ENCODE measurements around the gene GALNT12.

- peak; percentile 90 to 93 (median 91) for TF ChIP-seq CTCF (IDR thresholded peaks at IDR 0.05 in 2 of 3, conservative IDR thresholded peaks at IDR 0.05 in 1 of 3; ENCODE audit: borderline replicate concordance in 1 of 3, insufficient read depth in 1 of 3, low read depth in 2 of 3, low read length in 2 of 3)
- TF ChIP-seq ELF1 (IDR thresholded peaks at IDR 0.05; ENCODE audit: borderline replicate concordance, low read depth), result no peak
These were observed 41.1 kb downstream of the GALNT12 start for GRCh38 chr9:98848450-98849149.
